Ectodermal cell (in vitro differentiated cells): ENCODE results near the gene POU2F2.

Experiments
- H3K27ac ChIP-seq: 2 replicates; pipeline ENCODE4 v1.7.0; 2013; ENCODE audit warnings: mild to moderate bottlenecking, low read depth, low read length; ENCODE audit not compliant: insufficient read depth, poor library complexity, severe bottlenecking
- H3K27me3 ChIP-seq: 2 replicates; pipeline ENCODE4 v1.7.0; 2013; ENCODE audit warnings: mild to moderate bottlenecking, low read length; ENCODE audit not compliant: insufficient read depth, control insufficient read depth, poor library complexity, severe bottlenecking
- H3K36me3 ChIP-seq: one replicate; pipeline ENCODE4 v1.7.0; 2013; ENCODE audit warnings: low read length; ENCODE audit not compliant: control insufficient read depth, insufficient read depth
- H3K4me1 ChIP-seq: one replicate; pipeline ENCODE4 v1.7.0; 2013; ENCODE audit warnings: low read length; ENCODE audit not compliant: control insufficient read depth, insufficient read depth
- H3K4me3 ChIP-seq: 2 replicates; pipeline ENCODE4 v1.7.0; 2013; ENCODE audit warnings: low read depth, low read length, control low read depth; ENCODE audit not compliant: insufficient read depth
- H3K9me3 ChIP-seq: 2 replicates; pipeline ENCODE4 v1.7.0; 2013; ENCODE audit warnings: mild to moderate bottlenecking, low read length, moderate library complexity; ENCODE audit not compliant: control insufficient read depth
- WGBS, 2 experiments: methylation state at CpG; one replicate each; pipeline ENCODE4 v1.1.7; 2013; ENCODE audit warnings: missing lambda C conversion rate in 2 of 2; 5-methylcytosine and 5-hydroxymethylcytosine counted together

Gene POU2F2

GRCh38 chr19:42172261-42172660, 40.0 kb upstream of the POU2F2 start:
- 94% methylated on average over 7 of the region's 7 CpGs for WGBS, 2 experiments
- H3K27ac ChIP-seq: no peak overlapping the region
- H3K4me1 ChIP-seq: peaks cover 12% of the 10 kb centered on the region

GRCh38 chr19:42170715-42171114, 38.5 kb upstream of the POU2F2 start:
- WGBS, 2 experiments: 94 to 95% methylated on average over 16 of the region's 16 CpGs
- no peaks in the 10 kb centered on the region for H3K36me3 ChIP-seq
- H3K27ac ChIP-seq: no peak overlapping the region
- peaks cover 20% of the 10 kb centered on the region for H3K27me3 ChIP-seq
- H3K4me3 ChIP-seq: no peak overlapping the region
- H3K9me3 ChIP-seq: no peaks in the 10 kb centered on the region
- peaks cover 6% of the 10 kb centered on the region for H3K4me1 ChIP-seq

More at GRCh38 chr19:42172261-42172660, 40.0 kb upstream of the POU2F2 start:
- H3K9me3 ChIP-seq: no peaks in the 10 kb centered on the region
- H3K4me3 ChIP-seq: no peak overlapping the region
- peaks cover 34% of the 10 kb centered on the region for H3K27me3 ChIP-seq
- no peaks in the 10 kb centered on the region for H3K36me3 ChIP-seq

DNA sequence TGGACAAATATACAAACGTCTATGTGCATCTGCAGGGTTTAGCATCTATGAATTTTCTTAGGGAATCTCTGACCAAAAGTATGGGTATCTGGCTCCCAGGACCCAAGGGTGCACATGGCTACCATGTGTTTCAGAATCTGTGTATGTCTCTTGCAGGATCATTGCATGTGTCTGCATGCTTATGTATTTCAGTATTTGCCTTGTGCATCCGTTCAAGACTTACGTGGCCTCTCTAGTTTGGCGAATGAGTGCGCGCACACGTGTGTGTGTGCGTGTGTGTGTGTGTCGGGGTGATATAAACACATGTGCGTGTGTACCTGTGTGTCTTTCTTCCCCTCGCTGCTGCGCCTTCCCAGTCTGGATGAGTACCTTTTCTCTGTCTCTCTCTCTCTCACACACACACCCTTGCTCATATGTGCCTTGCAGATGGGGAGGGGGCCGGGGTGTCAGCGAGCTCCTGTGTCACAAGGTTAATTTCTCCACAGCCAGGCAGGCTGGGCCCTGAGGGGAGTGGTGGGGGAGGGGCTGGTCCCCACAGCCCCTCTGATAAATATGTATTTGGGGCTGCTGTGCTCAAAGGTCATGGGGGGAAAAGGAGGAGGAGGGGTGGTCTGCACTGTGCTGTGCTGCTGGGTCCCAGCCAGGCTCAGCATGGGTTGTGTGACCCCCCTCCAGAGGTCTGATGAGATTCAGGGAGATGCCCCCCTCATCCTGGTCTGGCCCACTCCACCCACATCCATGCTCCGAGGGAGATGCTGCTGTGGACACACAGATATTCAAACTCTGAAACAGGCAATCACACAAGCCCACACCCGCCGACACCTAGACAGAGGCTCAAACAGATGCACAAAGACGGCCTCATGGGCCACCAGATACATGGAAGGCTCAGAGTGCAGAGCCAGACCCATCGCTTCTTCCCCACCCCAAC, 37.5 kb upstream of the POU2F2 start:
- H3K4me1 ChIP-seq: peaks cover under 1% of the 10 kb centered on the region
- H3K36me3 ChIP-seq: no peaks in the 10 kb centered on the region
- H3K4me3 ChIP-seq: no peak overlapping the region
- H3K27ac ChIP-seq: no peak overlapping the region
- H3K9me3 ChIP-seq: no peaks in the 10 kb centered on the region
- H3K27me3 ChIP-seq: peaks cover 10% of the 10 kb centered on the region
- 89 to 93% methylated on average over 19 of the region's 19 CpGs for WGBS, 2 experiments

- no peaks in the 10 kb centered on the region for H3K27me3 ChIP-seq
- WGBS, 2 experiments: 90% methylated on average over 3 of the region's 3 CpGs
These were observed 36.0 kb upstream of the POU2F2 start for GRCh38 chr19:42168206-42168605.

GRCh38 chr19:42166316-42166715, 34.1 kb upstream of the POU2F2 start:
- no peaks in the 10 kb centered on the region for H3K9me3 ChIP-seq
- peaks cover under 1% of the 10 kb centered on the region for H3K27me3 ChIP-seq
- H3K4me3 ChIP-seq: no peak overlapping the region
- H3K27ac ChIP-seq: no peak overlapping the region
- 77 to 78% methylated on average over 7 of the region's 7 CpGs for WGBS, 2 experiments
- no peaks in the 10 kb centered on the region for H3K36me3 ChIP-seq
- peaks cover 5% of the 10 kb centered on the region for H3K4me1 ChIP-seq

More at GRCh38 chr19:42168206-42168605, 36.0 kb upstream of the POU2F2 start:
- H3K27ac ChIP-seq: no peak overlapping the region
- H3K9me3 ChIP-seq: no peaks in the 10 kb centered on the region
- no peaks in the 10 kb centered on the region for H3K36me3 ChIP-seq
- no peaks in the 10 kb centered on the region for H3K4me1 ChIP-seq
- no peak overlapping the region for H3K4me3 ChIP-seq

DNA sequence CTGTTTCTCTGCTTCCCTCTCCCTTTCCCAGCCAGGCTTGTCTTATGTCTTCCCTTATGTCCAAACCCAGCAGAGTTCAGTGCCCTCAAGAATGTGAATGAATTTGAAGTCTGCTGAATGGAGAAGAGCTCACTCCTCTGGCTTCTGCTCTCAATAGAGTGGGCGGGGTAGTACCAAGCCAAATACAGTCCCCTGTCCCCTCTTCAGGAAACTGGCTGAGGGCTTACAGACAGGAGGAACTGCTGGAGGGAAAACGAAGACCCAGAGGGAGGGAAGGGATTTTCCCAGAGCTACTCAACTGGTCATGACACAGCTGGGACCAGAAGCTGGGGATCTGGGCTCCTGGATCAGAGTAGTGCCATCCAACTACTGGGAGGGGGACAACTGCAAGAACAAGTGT, 32.9 kb upstream of the POU2F2 start:
- peaks cover 11% of the 10 kb centered on the region for H3K4me1 ChIP-seq
- no peaks in the 10 kb centered on the region for H3K9me3 ChIP-seq
- no peak overlapping the region for H3K4me3 ChIP-seq
- peaks cover 3% of the 10 kb centered on the region for H3K27me3 ChIP-seq
- WGBS, 2 experiments: 37 to 45% methylated on average over 2 of the region's 2 CpGs
- no peaks in the 10 kb centered on the region for H3K36me3 ChIP-seq
- H3K27ac ChIP-seq: no peak overlapping the region

GRCh38 chr19:42161616-42162263, 29.5 kb upstream of the POU2F2 start:
- H3K9me3 ChIP-seq: no peaks in the 10 kb centered on the region
- 92% methylated on average over 21 of the region's 21 CpGs for WGBS, 2 experiments
- no peaks in the 10 kb centered on the region for H3K36me3 ChIP-seq
- no peak overlapping the region for H3K27ac ChIP-seq
- H3K27me3 ChIP-seq: peaks cover 3% of the 10 kb centered on the region
- H3K4me1 ChIP-seq: peaks cover 11% of the 10 kb centered on the region
- no peak overlapping the region for H3K4me3 ChIP-seq

DNA sequence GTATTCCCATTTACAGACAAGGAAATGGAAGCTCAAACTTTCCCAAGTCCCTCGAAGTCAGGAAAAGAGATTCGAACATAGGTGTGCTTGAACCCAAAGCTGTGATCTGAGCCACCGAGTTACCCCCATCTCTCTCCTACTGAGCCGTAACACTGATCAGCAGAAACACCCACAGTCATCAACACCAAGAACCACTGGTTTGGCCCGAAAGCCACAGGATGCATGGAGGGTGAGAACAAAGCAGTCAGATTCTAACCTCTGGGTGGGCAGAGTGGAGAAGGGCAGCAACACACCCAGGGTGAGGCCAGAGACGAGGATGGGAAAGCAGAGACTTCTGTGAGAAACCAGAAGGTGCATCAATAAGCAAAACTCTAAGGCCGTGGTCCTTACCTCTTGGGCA, 27.7 kb upstream of the POU2F2 start:
- Histone ChIP-seq H3K36me3 (no peaks in the 10 kb centered on the region), H3K4me3 (no peak overlapping the region), H3K9me3 (no peaks in the 10 kb centered on the region), H3K27me3 (peaks cover 9% of the 10 kb centered on the region), H3K4me1 (peaks cover 26% of the 10 kb centered on the region), H3K27ac (no peak overlapping the region)
- WGBS, 2 experiments: 88 to 90% methylated on average over 7 of the region's 7 CpGs

DNA sequence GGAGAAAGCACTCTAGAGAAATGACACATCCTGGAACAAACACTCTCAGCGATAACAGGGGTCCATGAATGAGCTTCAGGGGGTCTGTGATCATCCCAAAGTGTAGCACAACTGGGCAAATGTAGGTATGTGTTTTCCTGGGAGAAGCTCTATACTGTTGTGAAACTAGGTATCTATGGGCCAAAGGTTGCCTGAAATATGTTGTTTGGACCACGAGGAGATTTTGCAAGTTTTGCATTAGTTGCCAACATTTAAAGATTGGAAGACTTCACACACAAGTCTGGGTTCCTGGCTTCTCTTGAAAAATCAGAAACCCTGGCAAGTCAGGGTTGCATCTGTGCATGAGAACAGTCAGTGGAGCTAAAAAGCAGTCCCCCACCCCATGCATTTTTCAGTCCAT, 26.7 kb upstream of the POU2F2 start:
- no peak overlapping the region for H3K27ac ChIP-seq
- H3K27me3 ChIP-seq: peaks cover 14% of the 10 kb centered on the region
- no peak overlapping the region for H3K4me3 ChIP-seq
- WGBS, 2 experiments: 82 to 85% methylated on average over 2 of the region's 2 CpGs
- H3K36me3 ChIP-seq: no peaks in the 10 kb centered on the region
- peaks cover 26% of the 10 kb centered on the region for H3K4me1 ChIP-seq
- no peaks in the 10 kb centered on the region for H3K9me3 ChIP-seq

DNA sequence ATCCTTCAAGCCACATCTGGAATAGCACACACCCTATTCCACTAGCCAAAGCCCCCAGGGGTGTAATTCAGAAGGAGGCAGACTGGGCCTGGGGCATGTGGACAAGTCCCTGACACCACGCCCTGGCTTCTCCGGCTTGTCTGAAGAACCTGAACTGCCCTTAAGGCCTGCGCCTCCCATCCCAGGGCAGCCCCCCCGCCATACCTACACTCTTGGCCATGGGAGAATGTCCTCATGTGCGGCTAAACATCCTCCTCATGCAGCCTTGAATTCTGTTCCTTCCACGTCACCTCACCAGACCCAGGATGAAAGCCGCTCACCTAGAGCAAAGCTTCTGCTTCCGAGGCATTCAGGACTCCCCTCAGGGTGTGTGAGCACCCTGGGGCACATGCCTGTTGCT, 24.3 kb upstream of the POU2F2 start:
- Histone ChIP-seq H3K4me1 (peaks cover 29% of the 10 kb centered on the region), H3K9me3 (no peaks in the 10 kb centered on the region), H3K27ac (no peak overlapping the region), H3K36me3 (no peaks in the 10 kb centered on the region), H3K4me3 (no peak overlapping the region), H3K27me3 (peaks cover 14% of the 10 kb centered on the region)
- 92 to 93% methylated on average over 8 of the region's 8 CpGs for WGBS, 2 experiments
